EH (cell line): Measurements from ENCODE around the gene CCDC40.
A peak's percentile ranks its signal among the peaks of the same experiment; 100 is the strongest.

Experiments
- DNase-seq: peaks from one replicate; pipeline ENCODE4 v3.0.0-alpha.2; 2015; ENCODE audit warnings: low read depth

Gene CCDC40

DNA sequence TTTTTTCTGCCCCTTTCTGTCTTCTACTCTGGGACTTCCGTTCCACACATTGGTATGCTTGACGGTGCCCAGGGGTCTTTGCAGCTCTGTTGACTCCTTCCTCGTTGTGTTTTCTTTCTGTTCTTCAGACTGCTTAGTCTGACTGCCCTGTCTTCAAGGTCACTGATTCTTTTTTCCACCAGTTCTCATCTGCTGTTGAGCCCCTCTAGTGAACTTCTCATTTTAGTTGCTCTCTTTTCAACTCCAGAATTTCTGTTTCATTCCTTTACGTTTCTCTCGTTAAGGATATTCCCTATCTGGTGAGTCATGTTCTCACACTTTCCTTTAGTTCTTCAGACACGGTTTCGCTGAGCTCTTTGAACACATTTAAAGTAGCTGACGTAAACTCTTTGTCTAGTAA, 78.7 kb downstream of the CCDC40 start:
- DNase-seq = no peak

DNA sequence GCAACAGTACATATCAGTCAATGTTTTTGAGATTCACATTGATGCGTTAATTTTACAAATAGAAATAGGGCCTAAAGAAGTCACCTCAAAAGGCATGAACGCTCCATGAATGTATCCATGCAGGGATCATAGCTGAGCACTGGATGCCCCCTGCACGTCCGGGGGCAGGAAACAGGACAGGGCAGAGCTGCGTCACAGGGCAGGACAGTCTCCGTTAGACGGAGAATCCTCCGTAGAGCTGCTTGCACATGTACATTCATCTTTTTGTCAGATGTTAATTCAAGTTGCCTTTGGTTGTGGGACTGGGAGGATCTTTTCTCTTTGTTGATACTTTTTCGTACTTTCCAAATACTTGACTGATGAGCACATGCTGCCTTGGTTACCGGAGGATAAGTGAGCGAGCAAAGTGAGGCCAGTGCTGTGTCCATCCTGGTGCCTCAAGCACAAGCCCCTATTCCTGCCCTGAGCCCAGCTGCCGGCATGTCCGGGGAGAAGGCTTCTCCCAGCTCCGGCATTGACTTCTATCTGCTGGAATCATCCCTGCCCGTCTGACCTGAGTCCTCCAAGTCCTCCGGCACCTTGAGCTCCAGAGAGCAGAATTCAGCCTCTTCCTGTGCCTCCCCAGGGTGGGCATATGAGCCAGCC, 80.0 kb downstream of the CCDC40 start:
- DNase-seq = peak; percentile 15

DNA sequence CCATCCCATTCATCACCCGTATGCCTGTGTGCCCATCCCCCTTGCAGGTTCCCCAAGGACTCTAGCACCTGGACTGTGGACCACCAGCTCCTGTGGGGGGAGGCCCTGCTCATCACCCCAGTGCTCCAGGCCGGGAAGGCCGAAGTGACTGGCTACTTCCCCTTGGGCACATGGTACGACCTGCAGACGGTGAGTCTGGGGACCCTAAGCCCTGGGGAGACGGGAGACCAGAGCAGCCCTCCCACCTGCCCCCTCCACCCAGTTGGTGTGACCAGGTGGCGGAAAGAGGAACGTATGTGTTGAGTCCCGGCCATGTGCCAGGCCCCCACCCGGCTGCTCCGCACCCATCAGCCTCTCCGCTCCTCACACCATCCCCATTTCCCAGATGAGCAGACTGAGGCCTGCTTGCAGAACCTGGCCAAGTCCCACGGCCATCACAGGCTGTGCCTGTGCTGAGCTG, 80.5 kb downstream of the CCDC40 start:
- DNase-seq = no peak

DNA sequence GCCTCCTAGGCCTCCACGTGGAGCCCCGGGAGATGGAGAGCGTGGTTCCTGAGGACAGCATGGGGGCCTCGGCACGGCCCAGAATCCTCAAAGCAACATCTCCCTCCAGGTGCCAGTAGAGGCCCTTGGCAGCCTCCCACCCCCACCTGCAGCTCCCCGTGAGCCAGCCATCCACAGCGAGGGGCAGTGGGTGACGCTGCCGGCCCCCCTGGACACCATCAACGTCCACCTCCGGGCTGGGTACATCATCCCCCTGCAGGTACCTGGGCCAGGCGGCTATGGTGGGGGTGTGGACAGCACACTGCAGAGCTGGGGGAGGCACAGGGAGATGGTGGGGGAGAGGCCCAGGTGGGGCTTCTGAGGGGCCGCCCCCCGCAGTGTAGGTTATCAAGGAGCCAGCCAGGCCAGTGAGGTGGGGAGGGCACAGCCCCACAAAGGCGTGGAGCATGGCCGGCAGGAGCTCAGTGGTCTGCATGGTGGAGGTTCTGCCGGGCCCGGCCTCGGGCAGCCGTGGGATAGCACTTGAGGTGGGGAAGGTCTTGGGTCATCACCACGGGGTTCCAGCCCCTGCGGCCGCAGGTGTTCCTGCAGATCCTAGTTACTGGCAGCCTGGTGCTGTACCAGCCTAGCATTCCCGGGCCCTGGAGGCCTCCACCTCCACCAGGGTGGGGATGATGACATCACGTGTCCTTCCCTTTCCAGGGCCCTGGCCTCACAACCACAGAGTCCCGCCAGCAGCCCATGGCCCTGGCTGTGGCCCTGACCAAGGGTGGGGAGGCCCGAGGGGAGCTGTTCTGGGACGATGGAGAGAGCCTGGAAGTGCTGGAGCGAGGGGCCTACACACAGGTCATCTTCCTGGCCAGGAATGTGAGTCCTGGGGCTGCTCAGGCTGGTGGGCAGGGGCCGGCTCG, 81.3 kb downstream of the CCDC40 start:
- no peak for DNase-seq

DNA sequence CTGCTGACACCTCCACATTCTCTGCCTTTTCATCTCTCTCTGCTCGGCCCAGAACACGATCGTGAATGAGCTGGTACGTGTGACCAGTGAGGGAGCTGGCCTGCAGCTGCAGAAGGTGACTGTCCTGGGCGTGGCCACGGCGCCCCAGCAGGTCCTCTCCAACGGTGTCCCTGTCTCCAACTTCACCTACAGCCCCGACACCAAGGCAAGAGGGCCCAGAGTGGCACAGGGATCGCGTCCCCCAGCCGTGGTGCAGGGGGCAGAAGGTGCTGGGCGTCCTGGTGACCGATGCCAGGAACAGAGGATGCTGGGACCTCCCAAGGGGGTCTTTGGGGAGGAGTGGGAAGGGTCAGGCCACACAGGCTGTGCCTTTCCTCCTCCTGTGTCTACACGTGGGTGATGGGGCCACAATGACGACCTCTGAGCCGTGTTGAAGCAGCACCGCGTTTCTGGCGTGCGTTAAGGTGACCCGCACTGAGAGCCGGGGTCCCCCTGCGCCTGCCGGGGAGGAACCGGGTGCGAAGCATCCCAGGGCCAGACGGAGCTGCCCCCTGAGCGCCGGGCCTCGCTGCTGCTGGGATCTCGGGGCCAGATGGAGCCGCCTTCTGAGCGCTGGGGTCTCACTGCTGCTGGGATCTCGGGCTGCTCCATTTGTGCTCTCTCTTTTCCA, 82.3 kb downstream of the CCDC40 start:
- no peak for DNase-seq

DNA sequence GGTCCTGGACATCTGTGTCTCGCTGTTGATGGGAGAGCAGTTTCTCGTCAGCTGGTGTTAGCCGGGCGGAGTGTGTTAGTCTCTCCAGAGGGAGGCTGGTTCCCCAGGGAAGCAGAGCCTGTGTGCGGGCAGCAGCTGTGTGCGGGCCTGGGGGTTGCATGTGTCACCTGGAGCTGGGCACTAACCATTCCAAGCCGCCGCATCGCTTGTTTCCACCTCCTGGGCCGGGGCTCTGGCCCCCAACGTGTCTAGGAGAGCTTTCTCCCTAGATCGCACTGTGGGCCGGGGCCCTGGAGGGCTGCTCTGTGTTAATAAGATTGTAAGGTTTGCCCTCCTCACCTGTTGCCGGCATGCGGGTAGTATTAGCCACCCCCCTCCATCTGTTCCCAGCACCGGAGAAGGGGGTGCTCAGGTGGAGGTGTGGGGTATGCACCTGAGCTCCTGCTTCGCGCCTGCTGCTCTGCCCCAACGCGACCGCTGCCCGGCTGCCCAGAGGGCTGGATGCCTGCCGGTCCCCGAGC, 82.9 kb downstream of the CCDC40 start:
- no peak for DNase-seq

DNA sequence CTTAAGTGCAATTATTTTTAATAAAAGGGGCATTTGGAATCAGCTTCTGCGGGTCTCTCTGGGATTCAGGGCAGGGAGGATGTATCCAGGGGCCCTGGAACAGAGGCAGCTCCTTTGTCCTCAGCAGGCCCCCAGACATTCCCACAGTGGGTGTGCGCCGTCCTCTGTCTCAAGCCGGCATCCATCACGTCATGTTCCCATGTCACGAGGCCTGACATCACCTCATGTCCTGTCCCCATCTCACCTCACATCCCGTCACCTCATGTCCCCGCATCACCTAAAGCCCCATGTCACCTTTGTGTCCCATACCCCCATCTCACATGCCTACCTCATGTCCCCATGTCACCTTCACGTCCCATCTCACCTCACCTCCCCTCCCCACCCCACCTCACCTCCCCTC, 83.4 kb downstream of the CCDC40 start:
- no peak for DNase-seq

DNA sequence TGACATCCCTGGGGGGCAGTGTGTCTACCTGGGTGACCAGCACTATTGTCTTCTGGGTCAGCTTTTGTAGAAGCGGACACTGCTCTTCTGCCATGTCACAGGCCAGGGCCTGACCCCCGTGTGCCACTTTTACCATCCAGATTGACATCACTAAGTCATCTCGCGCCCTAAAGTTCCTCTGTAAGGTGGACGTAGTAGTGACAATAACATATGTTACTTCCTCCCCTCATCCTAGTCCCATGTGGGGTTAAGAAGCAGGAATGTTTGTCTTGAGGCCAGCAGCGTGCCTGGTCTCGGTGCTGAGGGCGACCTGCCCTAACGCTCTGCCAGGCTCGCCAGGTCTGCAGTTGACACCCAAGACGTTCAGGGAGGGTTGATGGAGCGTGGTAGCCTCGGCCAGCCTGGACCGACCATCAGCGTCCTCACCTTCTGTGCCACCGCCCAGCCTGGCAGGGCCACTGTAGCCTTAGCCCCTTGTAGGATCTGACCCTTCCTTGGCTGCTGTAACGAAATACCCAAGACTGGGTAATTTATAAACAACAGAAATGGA, 85.7 kb downstream of the CCDC40 start:
- DNase-seq = no peak

DNA sequence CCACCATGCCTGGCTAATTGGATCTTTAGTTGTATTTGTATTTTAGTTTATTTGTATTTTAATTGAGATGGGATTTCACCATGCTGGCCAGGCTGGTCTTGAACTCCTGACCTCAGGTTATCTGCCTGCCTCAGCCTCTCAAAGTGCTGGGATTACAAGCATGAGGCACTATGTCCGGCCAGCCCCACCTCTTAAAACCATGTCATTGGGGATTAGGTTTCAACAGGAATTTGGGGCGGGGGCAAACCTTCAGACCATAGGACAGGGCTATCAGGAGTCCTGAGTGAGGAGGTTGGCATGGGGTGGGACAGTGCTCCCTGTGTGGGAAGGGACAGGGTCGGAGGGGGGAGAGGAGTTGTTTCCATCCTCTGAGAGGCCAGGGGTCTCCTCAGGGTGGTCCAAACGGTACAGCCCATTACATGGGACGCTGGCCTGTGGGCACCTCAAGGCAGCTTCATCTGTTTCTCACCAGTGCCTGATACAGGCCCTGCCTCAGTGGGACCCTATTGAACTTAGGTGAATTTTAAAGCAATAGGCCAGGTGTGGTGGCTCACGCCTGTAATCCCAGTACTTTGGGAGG, 86.6 kb downstream of the CCDC40 start:
- no peak for DNase-seq

DNA sequence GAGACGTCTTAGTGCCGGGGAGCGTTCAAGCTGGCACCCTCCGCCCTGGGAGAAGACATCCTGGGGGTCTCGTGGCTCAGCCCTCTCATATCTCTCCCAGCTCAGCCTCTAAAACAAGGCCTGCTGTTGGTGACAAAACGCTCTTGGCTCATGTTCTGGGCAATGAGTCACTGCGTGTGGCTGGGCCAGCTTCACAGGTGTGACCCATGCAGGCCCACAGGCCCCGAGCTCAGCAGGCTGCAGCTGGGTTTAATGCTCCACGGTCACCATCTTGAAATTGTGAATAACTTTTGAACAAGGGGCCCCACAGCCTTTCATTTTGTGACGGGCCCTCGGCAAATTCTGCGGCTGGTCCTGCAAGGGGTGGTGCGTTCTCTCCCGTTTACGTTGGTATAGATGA, 87.3 kb downstream of the CCDC40 start:
- peak; percentile 21 for DNase-seq

DNA sequence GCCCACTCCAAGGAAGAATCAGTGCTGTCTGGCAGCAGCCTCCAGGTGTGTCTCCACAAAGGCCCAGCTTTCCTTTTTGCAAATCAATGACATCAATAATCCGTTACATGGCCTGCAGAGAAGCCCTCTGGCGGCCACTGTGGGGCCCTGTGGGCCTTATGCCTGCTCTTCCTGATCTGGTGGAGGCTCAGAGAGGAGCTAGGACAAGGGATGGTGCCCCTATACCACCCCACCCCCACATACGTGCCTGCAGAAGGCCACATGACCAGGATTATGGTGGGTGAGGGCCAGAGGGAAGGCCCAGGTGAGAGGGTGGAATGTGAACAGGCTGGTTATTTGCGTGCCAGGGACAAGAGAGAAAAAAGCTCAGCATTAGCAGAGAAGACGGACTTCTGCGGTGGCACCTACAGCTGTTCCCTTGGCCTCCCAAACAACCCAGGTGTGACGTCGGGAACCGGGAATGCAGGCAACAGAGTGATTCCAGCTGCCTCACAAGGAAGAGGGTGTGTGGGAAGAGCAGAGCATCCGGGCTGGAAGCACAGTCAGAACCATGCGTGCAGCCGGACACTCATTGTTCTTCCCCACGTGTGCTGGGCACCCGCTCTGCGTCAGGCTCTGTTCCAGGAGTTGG, 88.0 kb downstream of the CCDC40 start:
- peak; percentile 43 for DNase-seq

DNA sequence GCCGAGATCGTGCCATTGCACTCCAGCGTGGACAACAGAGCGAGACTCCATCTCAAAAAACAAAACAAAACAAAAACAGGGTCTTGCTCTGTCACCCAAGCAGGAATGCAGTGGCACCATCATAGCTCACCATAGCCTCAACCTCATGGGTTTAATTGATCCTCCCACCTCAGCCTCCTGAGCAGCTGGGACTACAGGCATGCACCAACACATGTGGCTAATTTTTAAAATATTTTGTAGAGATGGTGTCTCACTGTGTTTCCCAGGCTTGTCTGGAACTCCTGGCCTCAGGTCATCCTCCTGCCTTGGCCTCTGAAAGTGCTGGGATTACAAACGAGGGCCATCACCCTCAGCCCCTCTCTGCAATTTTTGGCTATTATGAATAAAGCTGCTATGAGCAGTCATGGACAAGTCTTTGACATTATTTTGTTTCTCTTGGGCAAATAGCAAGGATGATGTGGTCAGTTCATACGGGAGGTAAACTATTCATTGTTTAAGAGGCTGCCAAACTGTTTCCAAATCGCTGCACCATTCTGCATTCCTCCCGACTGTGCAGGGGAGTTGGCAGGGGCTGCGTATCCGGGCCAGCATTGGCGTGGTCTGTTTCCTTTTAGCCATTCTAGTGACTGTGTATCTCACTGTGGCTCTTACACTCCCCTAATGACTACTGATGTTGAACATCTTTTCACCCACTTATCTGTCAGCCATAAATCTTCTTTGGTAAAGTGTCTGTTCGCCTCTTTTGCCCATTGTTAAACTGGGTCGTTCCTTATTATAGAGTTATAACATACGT, 89.4 kb downstream of the CCDC40 start:
- DNase-seq = peak; percentile 84

DNA sequence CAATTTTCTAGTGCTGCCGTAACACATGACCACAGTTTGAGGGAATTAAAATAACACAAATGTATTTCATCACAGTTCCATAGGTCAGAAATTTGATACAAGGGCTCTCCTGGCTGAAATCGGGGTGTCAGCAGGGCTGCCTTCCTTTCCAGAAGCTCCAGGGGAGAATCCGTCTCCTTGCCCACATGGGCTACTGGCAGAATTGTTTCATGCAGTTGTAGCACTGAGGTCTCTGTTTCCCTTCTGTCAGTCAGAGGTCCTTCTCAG, 89.9 kb downstream of the CCDC40 start:
- no peak for DNase-seq

DNA sequence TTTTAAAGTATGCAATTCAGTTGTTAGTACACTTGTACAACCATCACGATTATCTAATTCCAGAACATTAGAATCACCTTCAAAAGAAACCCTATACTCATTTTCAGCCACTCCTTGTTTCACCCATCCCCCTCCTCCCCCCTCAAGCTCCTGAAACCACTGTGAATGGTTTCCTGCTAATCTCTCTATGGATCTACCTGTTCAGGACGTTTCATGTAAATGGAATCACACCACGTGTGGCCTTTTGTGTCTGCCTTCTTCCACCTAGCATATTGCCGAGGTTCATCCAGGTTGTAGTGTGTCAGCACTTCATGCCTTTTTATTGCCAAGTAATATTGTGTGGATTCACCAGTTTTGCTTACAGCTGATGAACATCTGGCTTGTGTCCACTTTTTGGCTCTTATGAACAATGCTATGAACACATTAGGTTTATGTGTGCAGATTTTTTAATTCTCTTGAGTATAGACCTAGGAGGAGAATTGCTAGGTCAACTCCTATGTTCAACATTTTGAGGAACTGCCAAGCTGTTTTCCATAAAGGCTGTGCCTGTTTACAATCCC, 92.6 kb downstream of the CCDC40 start:
- DNase-seq = no peak

DNA sequence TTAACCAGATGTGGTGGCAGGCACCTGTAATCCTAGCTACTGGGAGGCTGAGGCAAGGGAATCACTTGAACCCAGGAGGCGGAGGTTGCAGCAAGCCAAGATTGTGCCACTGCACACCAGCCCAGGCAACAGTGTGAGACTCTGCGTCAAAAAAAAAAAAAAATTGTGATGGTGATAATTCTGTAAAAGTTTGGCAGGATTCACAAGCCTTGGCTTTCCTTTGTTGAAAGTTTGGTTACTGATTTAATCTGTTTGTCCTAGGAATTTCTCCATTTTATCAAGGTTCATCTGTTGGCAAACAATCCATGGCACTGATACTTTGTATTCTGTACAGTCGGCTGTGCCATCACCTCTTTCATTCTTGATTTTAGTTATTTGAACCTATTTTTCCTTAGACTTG, 94.5 kb downstream of the CCDC40 start:
- no peak for DNase-seq

DNA sequence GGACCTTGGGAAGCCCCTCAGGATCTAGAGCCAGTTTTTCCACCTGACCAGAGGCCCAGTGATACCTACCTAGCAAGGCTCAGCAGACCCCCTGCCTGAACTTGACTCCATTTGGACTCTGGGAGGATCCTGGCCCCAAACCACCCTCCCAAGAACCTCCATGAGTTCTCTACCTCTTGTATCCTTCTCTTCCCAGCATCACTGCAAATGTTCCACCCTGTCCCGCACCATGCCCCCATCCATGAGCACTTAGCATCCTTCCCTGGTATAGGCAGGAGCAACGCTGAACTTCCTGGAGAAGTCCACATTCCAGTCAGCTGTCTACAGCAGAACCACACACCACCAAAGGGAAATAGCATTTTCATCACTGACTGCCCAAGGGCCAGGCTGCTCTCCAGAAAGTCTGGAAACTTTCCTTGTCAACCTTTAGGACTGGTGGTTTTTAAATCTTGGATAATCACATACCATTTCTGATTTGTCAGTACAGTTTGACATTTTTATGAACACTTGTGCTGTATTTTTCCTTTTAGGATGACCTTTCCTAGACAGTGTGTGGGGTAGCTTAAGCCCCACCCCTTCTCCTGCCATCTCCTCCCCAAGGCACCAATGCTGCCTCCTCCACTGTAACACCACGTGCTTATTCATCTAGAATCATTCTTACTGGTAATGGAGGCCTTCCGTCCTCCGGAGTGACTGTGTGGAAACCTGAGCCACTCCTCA, 96.6 kb downstream of the CCDC40 start:
- DNase-seq = peak; percentile 13

DNA sequence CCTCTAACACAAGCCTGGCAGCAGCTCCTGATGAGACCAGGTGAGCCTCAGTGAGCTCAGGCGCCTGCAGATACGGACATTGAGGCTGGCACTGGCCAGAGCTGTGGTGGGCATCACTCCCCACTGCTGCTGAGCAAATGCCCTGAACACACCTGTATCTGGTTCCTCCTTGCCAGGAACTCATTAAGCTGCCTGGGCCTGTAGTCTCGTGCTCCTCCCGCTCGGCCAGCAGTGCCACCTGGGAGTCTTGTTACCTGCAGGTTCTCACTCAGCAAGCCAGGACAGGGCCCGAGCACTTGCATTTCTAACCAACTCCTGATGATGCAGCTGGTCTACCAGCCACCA, 97.2 kb downstream of the CCDC40 start:
- DNase-seq = no peak

DNA sequence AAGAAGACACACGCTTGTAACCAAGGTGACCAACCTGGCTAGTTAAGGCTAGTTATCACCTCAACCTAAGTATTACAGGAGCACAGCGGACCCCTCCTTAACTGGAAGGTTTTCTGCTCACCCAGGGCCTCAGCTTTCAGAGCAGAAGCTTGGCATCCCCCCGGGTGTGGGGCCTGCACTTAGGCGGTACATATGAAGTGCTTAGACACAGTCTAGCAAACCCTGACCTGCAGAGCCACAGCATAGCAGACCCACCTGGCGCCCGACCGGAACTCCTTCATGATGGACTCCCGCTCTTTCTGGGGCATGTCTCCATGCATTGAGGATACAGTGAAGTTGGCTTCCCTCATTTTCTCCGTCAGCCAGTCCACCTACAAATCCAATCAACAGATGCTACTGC, 100.7 kb downstream of the CCDC40 start:
- no peak for DNase-seq

DNA sequence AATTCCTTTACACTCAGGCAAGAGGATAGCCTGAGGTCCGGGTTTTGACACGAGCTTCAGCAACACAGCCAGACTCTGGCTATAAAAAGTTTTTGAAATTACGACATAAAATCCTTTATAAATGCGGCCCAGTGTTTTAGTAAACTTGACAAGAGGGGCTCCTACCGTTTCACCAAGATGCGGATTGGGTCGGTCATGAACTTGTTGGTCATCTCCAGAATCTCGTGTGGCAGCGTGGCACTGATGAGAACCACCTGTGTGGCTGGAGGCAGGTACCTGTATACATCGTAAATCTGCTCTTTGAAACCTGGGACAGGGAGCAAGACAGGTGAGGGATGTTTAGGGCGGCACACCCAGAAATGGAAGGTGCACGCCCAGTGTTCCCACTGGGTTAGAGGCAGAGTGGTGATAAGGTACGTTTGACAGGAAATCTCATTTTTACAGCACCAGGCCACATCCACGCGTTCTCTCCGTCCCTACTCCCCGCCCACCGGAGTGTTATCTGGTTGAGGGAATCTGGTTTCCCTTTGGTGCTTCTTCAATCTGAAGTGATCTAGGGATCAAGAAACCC, 102.5 kb downstream of the CCDC40 start:
- no peak for DNase-seq
